OCI-LY7 (cell line): Measurements from ENCODE around the gene GIMAP1. TPM values are rescaled to one million over a fixed set of nuclear protein-coding genes. Genes with fewer than 3 reads are reported as not detected.

Experiments used
- BruUV-seq: library from RNA; stranded (reverse); fragments of 400-500 nt; replicated peaks from 2 replicates; lab custom pipeline; 2021; lab: Mats Ljungman, UMichigan
- CTCF ChIA-PET: fragments of 300-600 bp; sonication (Branson Sonifier 250); formaldehyde crosslinking; loops from one replicate; lab custom pipeline; 2022; ENCODE audit warnings: antibody characterized with exemption; ENCODE audit not compliant: unreplicated experiment; lab: Charles Lee
- POLR2A ChIA-PET: fragments of 300-600 bp; sonication (Branson Sonifier 250); formaldehyde crosslinking; loops from one replicate; lab custom pipeline; 2022; ENCODE audit warnings: antibody characterized with exemption; lab: Charles Lee
- DNase-seq: peaks from one replicate; pipeline ENCODE4 v3.0.0-alpha.2; 2015; ENCODE audit warnings: low spot score
- H2AFZ ChIP-seq: fragments of 200-600 bp; sonication (generic), shearing (Covaris generic); 2 replicates; pipeline ENCODE4 v1.6.1; 2014; ENCODE audit warnings: mild to moderate bottlenecking, antibody characterized with exemption, low read length, moderate library complexity
- H3K27ac ChIP-seq: fragments of 200-600 bp; sonication (generic); 2 replicates; pipeline ENCODE4 v1.5.1; 2014; ENCODE audit warnings: mixed run types, low read depth, mild to moderate bottlenecking, moderate library complexity, low read length, inconsistent platforms; ENCODE audit not compliant: poor library complexity, severe bottlenecking
- H3K36me3 ChIP-seq: fragments of 200-600 bp; sonication (generic); 2 replicates; pipeline ENCODE4 v1.6.1; 2014; ENCODE audit warnings: mild to moderate bottlenecking, antibody characterized with exemption, low read length, moderate library complexity, mixed read lengths; ENCODE audit not compliant: insufficient read depth
- H3K4me1 ChIP-seq: fragments of 200-600 bp; sonication (generic); 2 replicates; pipeline ENCODE4 v1.5.1; 2014; ENCODE audit warnings: mild to moderate bottlenecking, low read length; ENCODE audit not compliant: insufficient read depth, poor library complexity, severe bottlenecking
- H3K4me2 ChIP-seq: fragments of 200-600 bp; sonication (generic); 2 replicates; pipeline ENCODE4 v1.6.1; 2014; ENCODE audit warnings: mild to moderate bottlenecking, low read length
- H3K4me3 ChIP-seq: fragments of 200-600 bp; sonication (generic); 2 replicates; pipeline ENCODE4 v1.5.1; 2014; ENCODE audit warnings: mild to moderate bottlenecking, low read depth, low read length; ENCODE audit not compliant: poor library complexity, severe bottlenecking
- H3K79me2 ChIP-seq: fragments of 200-600 bp; sonication (generic); 2 replicates; pipeline ENCODE4 v1.6.1; 2016; ENCODE audit warnings: low read depth, mild to moderate bottlenecking, low read length, moderate library complexity, mixed read lengths; ENCODE audit not compliant: insufficient read depth
- H3K9me2 ChIP-seq: fragments of 200-600 bp; sonication (generic); 2 replicates; pipeline ENCODE4 v1.6.1; 2016; ENCODE audit warnings: mild to moderate bottlenecking, low read length, mixed read lengths; ENCODE audit not compliant: insufficient read depth
- H3K9me3 ChIP-seq: fragments of 200-600 bp; sonication (generic); 2 replicates; pipeline ENCODE4 v1.6.1; 2014; ENCODE audit warnings: mild to moderate bottlenecking, mixed run types, low read length, mixed read lengths
- H4K20me1 ChIP-seq: fragments of 200-600 bp; sonication (generic); 2 replicates; pipeline ENCODE4 v1.6.1; 2014; ENCODE audit warnings: mild to moderate bottlenecking, antibody characterized with exemption, low read length, moderate library complexity, mixed read lengths; ENCODE audit not compliant: insufficient read depth
- EZH2phosphoT487 ChIP-seq: fragments of 200-600 bp; sonication (generic); IDR thresholded peaks from 2 replicates; pipeline ENCODE4 v1.6.1; 2018; ENCODE audit warnings: low read depth, borderline replicate concordance, mild to moderate bottlenecking, mixed run types, antibody characterized with exemption, low read length, moderate library complexity, mixed read lengths
- intact Hi-C: fragments of 100-400 bp; cut with micrococcal nuclease; formaldehyde crosslinking; loops from one replicate; pipeline ENCODE4 v1.10.0; 2022; ENCODE audit not compliant: unreplicated experiment
- total RNA-seq, 2 experiments: library from RNA; depleted of rRNA in 1 of 2; stranded (reverse); fragments of >200 nt in 1 of 2; shearing (Covaris generic) in 1 of 2; gene quantifications; 2 replicates each; pipeline ENCODE4 v1.2.3, GENCODE V29; 2014 to 2022
- TF ChIP-seq, protein P1 (sequence below): fragments of 200-600 bp; sonication (generic); conservative IDR thresholded peaks from 2 replicates; pipeline ENCODE4 v1.5.1; 2014; ENCODE audit warnings: mild to moderate bottlenecking, antibody characterized with exemption, low read length, moderate library complexity, mixed read lengths

Gene GIMAP1
- total RNA-seq, 2 experiments from 2014 or later, result not detected

DNA sequence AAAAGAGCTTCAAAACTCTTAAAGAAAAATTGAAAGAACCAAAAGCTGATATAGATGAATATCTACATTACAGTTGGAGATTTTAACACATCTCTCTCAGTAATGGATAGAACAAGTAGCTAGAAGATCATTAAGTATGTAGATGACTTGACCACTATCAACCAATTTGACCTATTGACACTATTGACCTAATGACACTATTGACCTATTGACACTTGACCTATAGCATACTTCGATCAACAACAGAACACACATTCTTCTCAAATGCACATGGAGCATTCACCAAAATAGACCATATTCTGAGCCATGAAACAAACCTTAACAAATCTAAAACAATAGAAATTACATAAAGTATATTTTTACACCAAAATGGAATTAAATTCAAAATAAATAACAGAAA, 43.1 kb downstream of the GIMAP1 start:
- no peak overlapping the region for H3K4me2 ChIP-seq
- no peaks in the 10 kb centered on the region for H3K4me1 ChIP-seq
- H3K9me2 ChIP-seq, result no peaks in the 10 kb centered on the region
- ChIA-PET CTCF (no interaction called here), POLR2A (interaction anchor here (0.6 to 0.8 kb wide), 2 partner anchors 19 to 43 kb away, joined by 3 to 5 read pairs; no protein-coding TSS in a partner anchor)
- H3K36me3 ChIP-seq, result no peaks in the 10 kb centered on the region
- BruUV-seq, result no TSS peak
- H3K79me2 ChIP-seq, result no peaks in the 10 kb centered on the region
- no peaks in the 10 kb centered on the region for H4K20me1 ChIP-seq
- H2AFZ ChIP-seq, result no peak overlapping the region
- intact Hi-C loops, result loop anchor here (5.0 kb wide), 1 partner anchor 312 kb away; no protein-coding TSS in a partner anchor
- no peaks in the 10 kb centered on the region for H3K9me3 ChIP-seq
- no peak for DNase-seq
- H3K27ac ChIP-seq, result no peak overlapping the region
- TF ChIP-seq, protein P1, sequence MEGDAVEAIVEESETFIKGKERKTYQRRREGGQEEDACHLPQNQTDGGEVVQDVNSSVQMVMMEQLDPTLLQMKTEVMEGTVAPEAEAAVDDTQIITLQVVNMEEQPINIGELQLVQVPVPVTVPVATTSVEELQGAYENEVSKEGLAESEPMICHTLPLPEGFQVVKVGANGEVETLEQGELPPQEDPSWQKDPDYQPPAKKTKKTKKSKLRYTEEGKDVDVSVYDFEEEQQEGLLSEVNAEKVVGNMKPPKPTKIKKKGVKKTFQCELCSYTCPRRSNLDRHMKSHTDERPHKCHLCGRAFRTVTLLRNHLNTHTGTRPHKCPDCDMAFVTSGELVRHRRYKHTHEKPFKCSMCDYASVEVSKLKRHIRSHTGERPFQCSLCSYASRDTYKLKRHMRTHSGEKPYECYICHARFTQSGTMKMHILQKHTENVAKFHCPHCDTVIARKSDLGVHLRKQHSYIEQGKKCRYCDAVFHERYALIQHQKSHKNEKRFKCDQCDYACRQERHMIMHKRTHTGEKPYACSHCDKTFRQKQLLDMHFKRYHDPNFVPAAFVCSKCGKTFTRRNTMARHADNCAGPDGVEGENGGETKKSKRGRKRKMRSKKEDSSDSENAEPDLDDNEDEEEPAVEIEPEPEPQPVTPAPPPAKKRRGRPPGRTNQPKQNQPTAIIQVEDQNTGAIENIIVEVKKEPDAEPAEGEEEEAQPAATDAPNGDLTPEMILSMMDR, result no peak
- TF ChIP-seq EZH2phosphoT487, result no peak
- H3K4me3 ChIP-seq, result no peak overlapping the region

DNA sequence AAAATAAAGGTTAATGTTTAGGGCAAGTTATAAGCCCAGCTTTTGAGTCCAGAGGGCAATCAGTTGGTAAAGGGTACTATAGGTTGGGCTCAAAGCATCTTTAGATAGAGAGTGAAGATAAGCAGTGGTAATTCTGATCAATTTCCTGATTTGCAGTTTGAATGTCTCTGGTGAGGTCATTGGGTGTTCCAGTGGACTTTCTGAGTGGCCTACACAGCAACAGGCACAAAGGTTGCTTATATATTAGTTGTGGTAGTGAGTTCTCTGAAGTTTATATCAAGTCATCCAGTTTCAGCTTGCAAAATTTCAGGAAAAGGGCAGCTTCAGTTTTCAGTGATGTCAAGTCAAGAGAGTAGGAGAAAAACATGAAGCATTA, 49.9 kb downstream of the GIMAP1 start:
- Histone ChIP-seq H3K27ac (no peak overlapping the region), H3K4me2 (no peak overlapping the region), H3K9me2 (no peaks in the 10 kb centered on the region), H4K20me1 (no peaks in the 10 kb centered on the region), H3K4me1 (no peaks in the 10 kb centered on the region), H3K36me3 (no peaks in the 10 kb centered on the region), H3K79me2 (no peaks in the 10 kb centered on the region), H3K9me3 (no peaks in the 10 kb centered on the region), H2AFZ (no peak overlapping the region), H3K4me3 (no peak overlapping the region)
- intact Hi-C loops, result no loop called here
- CTCF ChIA-PET, result no interaction called here
- DNase-seq, result no peak
- TF ChIP-seq EZH2phosphoT487, result no peak
- TF ChIP-seq, protein P1, result no peak
- no TSS peak for BruUV-seq
- POLR2A ChIA-PET, result no interaction called here

DNA sequence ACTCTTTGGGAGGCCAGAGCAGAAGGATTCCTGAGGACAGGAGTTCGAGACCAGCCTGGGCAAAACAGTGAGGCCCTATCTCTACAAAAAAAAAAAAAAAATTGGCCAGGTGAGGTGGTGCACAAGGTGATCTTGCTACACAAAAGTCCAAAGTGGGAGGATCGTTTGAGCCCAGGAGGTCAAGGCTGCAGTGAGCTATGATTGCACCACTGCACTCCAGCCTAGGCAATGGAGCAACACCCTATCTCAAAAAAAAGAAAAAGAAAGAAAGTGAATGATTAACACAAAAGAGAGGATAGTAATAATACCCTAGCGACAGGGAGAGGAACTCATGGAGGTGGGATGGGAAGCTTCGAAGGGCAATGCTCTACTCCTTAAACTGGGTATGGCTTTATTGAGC, 53.4 kb downstream of the GIMAP1 start:
- CTCF ChIA-PET, result interaction anchor here (0.6 kb wide), 1 partner anchor 54 kb away, joined by 3 read pairs; no protein-coding TSS in a partner anchor
- no peaks in the 10 kb centered on the region for H3K79me2 ChIP-seq
- H3K4me1 ChIP-seq, result no peaks in the 10 kb centered on the region
- no peaks in the 10 kb centered on the region for H3K9me2 ChIP-seq
- H4K20me1 ChIP-seq, result no peaks in the 10 kb centered on the region
- no peak for DNase-seq
- TF ChIP-seq EZH2phosphoT487, result no peak
- TF ChIP-seq, protein P1, result no peak
- H2AFZ ChIP-seq, result no peak overlapping the region
- no peak overlapping the region for H3K4me2 ChIP-seq
- H3K36me3 ChIP-seq, result no peaks in the 10 kb centered on the region
- POLR2A ChIA-PET, result no interaction called here
- H3K9me3 ChIP-seq, result no peaks in the 10 kb centered on the region
- H3K27ac ChIP-seq, result no peak overlapping the region
- BruUV-seq, result no TSS peak
- no peak overlapping the region for H3K4me3 ChIP-seq
- intact Hi-C loops, result no loop called here
